Subcutaneous abdominal adipose tissue (tissue), 5 donors: ENCODE measurements around the gene HSPA12B.
A peak's percentile ranks its signal among the peaks of the same experiment; 100 is the strongest.

Experiments
- H3K27ac ChIP-seq: one replicate; pipeline ENCODE4 v1.7.0; 2013; ENCODE audit warnings: low read depth, mild to moderate bottlenecking, inconsistent platforms, low read length, moderate library complexity
- H3K27me3 ChIP-seq, 5 donors: one replicate each; pipeline ENCODE4 v1.7.0; 2013; ENCODE audit warnings: low read length in 5 of 5, inconsistent platforms in 1 of 5; ENCODE audit not compliant: control insufficient read depth in 5 of 5, insufficient read depth in 4 of 5
- H3K36me3 ChIP-seq, 5 donors: one replicate each; pipeline ENCODE4 v1.7.0; 2013; ENCODE audit warnings: low read length in 5 of 5; ENCODE audit not compliant: control insufficient read depth in 5 of 5, insufficient read depth in 5 of 5
- H3K4me1 ChIP-seq, 5 donors: one replicate each; pipeline ENCODE4 v1.7.0; 2013; ENCODE audit warnings: low read length in 5 of 5, mild to moderate bottlenecking in 3 of 5, moderate library complexity in 1 of 5; ENCODE audit not compliant: control insufficient read depth in 5 of 5, insufficient read depth in 5 of 5
- H3K4me3 ChIP-seq, 5 donors: one replicate each; pipeline ENCODE4 v1.7.0; 2013; ENCODE audit warnings: low read length in 5 of 5, low read depth in 1 of 5
- H3K9ac ChIP-seq, 5 donors: one replicate each; pipeline ENCODE4 v1.7.0; 2013; ENCODE audit warnings: low read length in 5 of 5, mild to moderate bottlenecking in 4 of 5, moderate library complexity in 3 of 5
- H3K9me3 ChIP-seq, 5 donors: one replicate each; pipeline ENCODE4 v1.7.0; 2013; ENCODE audit warnings: low read length in 5 of 5; ENCODE audit not compliant: control insufficient read depth in 5 of 5
- donor health status: healthy.
- donor health status: healthy.
- donor health status: healthy.
- donor health status: healthy.
- donor health status: healthy.

HSPA12B gene

GRCh38 chr20:3712279-3712873 lies 20.1 kb upstream of the HSPA12B start, which contains the start of gene SIGLEC1:
TSS of gene SIGLEC1 (minus strand) at chr20:3712600. CDS start at chr20:3707128, 5,472 bp downstream.
- Histone ChIP-seq H3K27ac (no peak within 1 kb of the TSS), H3K36me3 (no peaks in the 10 kb centered on the region), H3K4me1 (peaks cover 0 to 54% (median 28%) of the 10 kb centered on the region in 5 donors), H3K9ac (peak within 1 kb of the TSS in 1 of 5 donors; percentile 31), H3K27me3 (no peaks in the 10 kb centered on the region), H3K4me3 (peak within 1 kb of the TSS; percentile 19 to 65 (median 48)), H3K9me3 (no peaks in the 10 kb centered on the region)

GRCh38 chr20:3714092-3714491 lies 18.4 kb upstream of the HSPA12B start:
- Histone ChIP-seq H3K27ac (no peak overlapping the region), H3K9me3 (no peaks in the 10 kb centered on the region), H3K4me3 (no peak overlapping the region), H3K27me3 (no peaks in the 10 kb centered on the region), H3K36me3 (no peaks in the 10 kb centered on the region), H3K4me1 (peaks cover 0 to 44% (median 24%) of the 10 kb centered on the region in 5 donors), H3K9ac (no peak overlapping the region)

- Histone ChIP-seq H3K9ac (no peak overlapping the region), H3K9me3 (no peaks in the 10 kb centered on the region), H3K4me1 (peaks cover 0 to 27% (median 9%) of the 10 kb centered on the region in 5 donors), H3K27ac (no peak overlapping the region), H3K4me3 (no peak overlapping the region), H3K27me3 (no peaks in the 10 kb centered on the region), H3K36me3 (no peaks in the 10 kb centered on the region)
These were observed 16.2 kb upstream of the HSPA12B start for GRCh38 chr20:3716195-3716834.

GRCh38 chr20:3719046-3719445 lies 13.4 kb upstream of the HSPA12B start:
- no peaks in the 10 kb centered on the region for H3K27me3 ChIP-seq
- H3K9ac ChIP-seq = no peak overlapping the region
- H3K4me3 ChIP-seq = no peak overlapping the region
- no peak overlapping the region for H3K27ac ChIP-seq
- H3K9me3 ChIP-seq = no peaks in the 10 kb centered on the region
- H3K36me3 ChIP-seq = no peaks in the 10 kb centered on the region
- peaks cover 0 to 10% (median 0%) of the 10 kb centered on the region in 5 donors for H3K4me1 ChIP-seq

GRCh38 chr20:3720068-3720467 lies 12.4 kb upstream of the HSPA12B start:
- Histone ChIP-seq H3K9ac (no peak overlapping the region), H3K9me3 (no peaks in the 10 kb centered on the region), H3K27me3 (no peaks in the 10 kb centered on the region), H3K4me3 (no peak overlapping the region), H3K4me1 (peaks cover 0 to 4% (median 0%) of the 10 kb centered on the region in 5 donors), H3K36me3 (no peaks in the 10 kb centered on the region), H3K27ac (no peak overlapping the region)

GRCh38 chr20:3720626-3721025 lies 11.9 kb upstream of the HSPA12B start:
- H3K9me3 ChIP-seq = no peaks in the 10 kb centered on the region
- peaks cover 0 to 4% (median 0%) of the 10 kb centered on the region in 5 donors for H3K4me1 ChIP-seq
- no peaks in the 10 kb centered on the region for H3K36me3 ChIP-seq
- no peak overlapping the region for H3K9ac ChIP-seq
- no peak overlapping the region for H3K27ac ChIP-seq
- no peak overlapping the region for H3K4me3 ChIP-seq
- H3K27me3 ChIP-seq = no peaks in the 10 kb centered on the region

- no peak overlapping the region for H3K9ac ChIP-seq
- H3K4me1 ChIP-seq = peaks cover 0 to under 1% (median 0%) of the 10 kb centered on the region in 5 donors
- H3K4me3 ChIP-seq = no peak overlapping the region
- no peaks in the 10 kb centered on the region for H3K36me3 ChIP-seq
- no peaks in the 10 kb centered on the region for H3K9me3 ChIP-seq
- H3K27ac ChIP-seq = no peak overlapping the region
- H3K27me3 ChIP-seq = peaks cover 0 to 1% (median 0%) of the 10 kb centered on the region in 5 donors
These were observed 10.6 kb upstream of the HSPA12B start for GRCh38 chr20:3721912-3722311.

- H3K36me3 ChIP-seq = no peaks in the 10 kb centered on the region
- H3K27me3 ChIP-seq = peaks cover under 1 to 4% (median 3%) of the 10 kb centered on the region in 5 donors
- H3K27ac ChIP-seq = no peak overlapping the region
- peaks cover 0 to 15% (median 9%) of the 10 kb centered on the region in 5 donors for H3K4me1 ChIP-seq
- H3K4me3 ChIP-seq = no peak overlapping the region
- H3K9me3 ChIP-seq = no peaks in the 10 kb centered on the region
- no peak overlapping the region for H3K9ac ChIP-seq
These were observed 9.2 kb upstream of the HSPA12B start for GRCh38 chr20:3723284-3723683.

- Histone ChIP-seq H3K36me3 (no peaks in the 10 kb centered on the region), H3K27me3 (peaks cover 4 to 8% (median 7%) of the 10 kb centered on the region in 5 donors), H3K4me1 (peaks cover 5 to 25% (median 19%) of the 10 kb centered on the region in 5 donors), H3K27ac (no peak overlapping the region), H3K9me3 (no peaks in the 10 kb centered on the region), H3K9ac (no peak overlapping the region), H3K4me3 (no peak overlapping the region)
These were observed 8.1 kb upstream of the HSPA12B start for GRCh38 chr20:3724356-3724755.

- Histone ChIP-seq H3K27ac (peak overlapping the region; percentile 65), H3K36me3 (no peaks in the 10 kb centered on the region)
These were observed 5.0 kb upstream of the HSPA12B start for GRCh38 chr20:3727401-3728021.

More at GRCh38 chr20:3727401-3728021, 5.0 kb upstream of the HSPA12B start:
- Histone ChIP-seq H3K9me3 (no peaks in the 10 kb centered on the region), H3K4me1 (peaks cover 5 to 55% (median 38%) of the 10 kb centered on the region in 5 donors), H3K9ac (peak overlapping the region in 2 of 5 donors; percentile 19 to 38), H3K27me3 (peaks cover 8 to 17% (median 10%) of the 10 kb centered on the region in 5 donors), H3K4me3 (peak overlapping the region in 3 of 5 donors; percentile 10 to 35 (median 27))
